Stimulated activated CD8-positive, alpha-beta memory T cell treated with anti-CD3 and anti-CD28 coated beads, Interleukin-4, amount 100 ng/mL, for 1 hour (primary cell): Measurements from ENCODE around the gene ARMH3.
A peak's percentile ranks its signal among the peaks of the same experiment; 100 is the strongest.

Source experiments
- DNase-seq, 2 donors: peaks; one replicate each; pipeline ENCODE4 v3.0.0-alpha.2; 2020; ENCODE audit warnings: low read depth in 2 of 2, low spot score in 1 of 2

ARMH3 gene

DNA sequence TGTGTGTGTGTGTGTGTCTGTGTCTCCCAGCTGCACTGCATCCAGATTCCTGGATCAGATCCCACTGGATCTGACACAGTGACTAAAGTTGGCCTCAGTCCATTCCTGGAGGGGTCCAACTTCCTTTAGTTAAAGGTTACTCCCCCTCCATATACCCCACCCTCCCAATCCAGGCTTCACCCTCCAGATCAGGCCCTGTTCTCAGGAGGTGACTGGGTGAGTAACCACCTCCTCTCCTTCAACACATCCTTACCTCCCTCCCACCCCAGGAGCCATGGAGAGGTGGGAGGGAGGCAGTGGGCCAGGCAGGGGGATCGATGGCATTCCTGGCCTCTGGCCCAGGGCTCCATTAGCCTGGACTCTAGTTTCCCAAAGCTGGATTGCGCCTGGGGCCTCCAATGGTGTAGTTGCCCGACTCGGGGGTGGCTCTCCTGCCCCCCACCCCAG is 223.6 kb downstream of the ARMH3 start:
- no peak for DNase-seq

DNA sequence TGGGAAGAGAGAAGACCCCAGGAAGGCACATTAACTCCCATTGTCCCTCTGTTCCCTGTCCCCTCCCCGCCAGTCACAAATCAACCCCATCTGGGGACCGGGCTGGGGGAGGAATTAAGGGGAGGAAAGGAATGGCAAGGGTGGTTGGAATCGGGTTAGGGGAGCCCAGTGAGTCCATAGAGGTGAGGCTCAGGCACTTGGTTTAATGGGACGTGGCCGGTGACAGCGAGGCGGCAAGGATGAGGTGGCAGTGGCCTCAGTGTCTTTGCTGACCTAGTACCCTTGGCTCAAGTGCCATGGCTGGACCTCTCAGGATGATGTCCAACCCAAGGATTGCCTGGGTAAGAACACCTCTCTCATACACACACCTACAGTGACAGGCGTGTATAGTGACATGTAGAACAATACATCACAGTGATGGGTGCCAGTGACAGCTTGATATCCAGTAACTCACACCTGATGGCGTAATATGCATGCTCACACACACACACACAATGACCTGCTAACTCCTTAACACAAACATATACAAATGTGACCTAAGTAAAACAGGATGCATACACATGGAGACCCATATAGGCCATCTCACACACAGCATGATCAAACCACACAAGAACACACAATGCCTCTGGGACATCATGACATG is 224.7 kb downstream of the ARMH3 start:
- DNase-seq: no peak

DNA sequence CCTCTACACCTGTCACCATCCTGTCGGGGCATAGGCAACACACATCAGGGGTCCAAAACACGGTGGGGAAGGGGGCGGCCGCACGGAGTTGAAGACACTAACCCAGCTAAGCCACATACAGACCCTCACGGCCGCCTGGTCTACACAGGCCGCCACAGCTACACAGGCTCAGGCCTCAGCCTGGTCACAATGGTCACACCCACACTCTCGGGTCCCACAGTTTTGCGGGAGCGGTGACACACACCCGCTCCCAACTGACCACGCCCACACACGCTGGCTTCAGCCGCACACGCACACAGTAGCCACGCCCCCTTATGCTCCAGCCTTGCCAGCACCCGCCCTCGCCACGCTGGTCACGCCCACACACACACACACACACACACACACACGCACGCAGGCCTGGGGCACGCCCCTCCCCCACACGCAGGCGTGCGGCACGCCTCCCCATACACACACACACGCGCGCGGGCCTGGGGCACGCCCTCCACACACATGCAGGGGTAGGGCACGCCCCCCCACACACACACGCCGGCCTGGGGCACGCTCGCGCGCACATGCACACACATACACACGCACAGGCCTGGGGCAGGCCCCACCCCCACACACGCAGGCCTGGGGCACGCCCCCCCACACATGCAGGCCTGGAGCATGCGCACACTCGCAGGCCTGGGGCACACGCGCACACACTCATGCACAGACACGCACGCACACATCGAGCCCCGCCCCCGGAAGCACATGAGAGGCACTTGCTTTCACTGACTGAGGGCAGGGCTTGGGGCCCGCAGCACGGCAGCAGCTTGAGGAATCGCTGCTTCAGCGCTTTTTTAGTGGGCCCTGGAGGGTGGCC is 225.4 kb downstream of the ARMH3 start:
- DNase-seq: peak; percentile 68 to 79

DNA sequence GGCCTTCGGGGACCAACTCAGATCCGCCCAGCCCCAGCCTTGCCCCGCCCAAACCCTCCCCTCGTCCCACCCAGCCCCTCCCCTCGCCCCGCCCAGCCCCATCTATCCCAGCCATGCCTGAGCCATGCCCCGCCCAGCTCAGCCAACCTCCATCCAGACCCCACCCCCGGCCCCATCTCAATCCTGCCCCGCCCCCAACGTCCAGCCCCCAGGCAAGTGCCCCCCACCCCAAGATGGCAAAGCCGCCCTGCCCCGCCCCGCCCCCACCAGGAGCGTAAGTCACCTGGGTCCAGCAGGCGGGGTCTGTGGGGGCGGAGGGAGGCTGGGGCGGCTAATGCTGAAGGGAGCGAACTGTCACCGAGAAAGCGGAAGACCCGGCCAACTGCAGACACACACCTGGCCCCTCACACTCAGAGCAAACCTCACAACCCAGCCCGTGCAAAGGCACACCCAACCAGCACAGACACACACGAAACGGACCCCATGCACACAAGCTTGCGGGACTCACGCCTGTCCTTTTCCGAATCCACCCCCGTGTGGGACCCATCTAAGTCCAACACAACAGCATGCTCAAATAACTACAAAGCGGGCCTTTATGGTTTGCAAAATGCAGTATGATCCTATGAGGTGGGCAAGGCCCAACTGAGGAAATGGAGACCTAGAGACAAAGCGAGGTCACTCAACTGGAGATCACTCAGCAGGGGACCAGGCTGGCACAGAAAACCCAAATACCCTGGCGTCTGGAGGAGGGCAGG is 226.2 kb downstream of the ARMH3 start:
- peak in 1 of 2 donors; percentile 34 for DNase-seq

DNA sequence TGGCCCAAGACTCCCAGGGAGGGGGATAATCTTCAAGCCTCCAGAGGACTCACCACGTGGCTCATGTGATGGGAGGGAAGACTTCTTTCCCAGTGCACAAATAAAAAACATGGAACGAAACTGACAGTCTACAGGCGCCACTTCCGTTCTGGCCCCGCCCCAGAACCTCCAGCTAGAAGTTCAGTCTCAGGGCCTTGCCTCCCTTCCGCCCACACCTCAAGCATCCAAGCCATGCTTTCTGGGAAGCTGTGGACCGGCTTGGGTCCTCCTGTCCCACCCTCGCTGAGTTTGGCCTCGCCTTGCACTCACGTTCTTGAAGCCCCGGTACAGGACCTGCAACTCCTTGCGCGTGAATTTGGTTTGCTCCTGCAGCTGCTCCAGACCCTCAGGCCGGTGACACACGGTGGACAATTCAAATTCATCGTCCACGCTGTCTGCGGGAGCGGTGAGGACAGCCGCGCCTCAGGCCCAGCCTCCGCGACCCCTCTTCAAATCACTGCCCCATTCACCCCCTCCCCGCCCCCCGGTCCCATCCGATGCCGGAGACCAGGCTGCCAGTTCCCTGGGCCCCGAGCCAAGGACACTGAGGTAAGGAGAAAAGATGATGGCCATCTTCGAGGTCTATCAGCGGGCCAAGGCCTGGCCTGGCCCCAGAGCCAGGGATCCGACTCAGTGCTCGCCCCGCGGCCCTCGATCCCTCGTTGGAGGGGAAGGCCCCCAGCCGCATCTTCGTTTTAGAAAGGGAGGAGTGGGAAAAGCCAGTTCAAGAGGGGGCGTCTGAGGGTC is 227.0 kb downstream of the ARMH3 start:
- DNase-seq: no peak

DNA sequence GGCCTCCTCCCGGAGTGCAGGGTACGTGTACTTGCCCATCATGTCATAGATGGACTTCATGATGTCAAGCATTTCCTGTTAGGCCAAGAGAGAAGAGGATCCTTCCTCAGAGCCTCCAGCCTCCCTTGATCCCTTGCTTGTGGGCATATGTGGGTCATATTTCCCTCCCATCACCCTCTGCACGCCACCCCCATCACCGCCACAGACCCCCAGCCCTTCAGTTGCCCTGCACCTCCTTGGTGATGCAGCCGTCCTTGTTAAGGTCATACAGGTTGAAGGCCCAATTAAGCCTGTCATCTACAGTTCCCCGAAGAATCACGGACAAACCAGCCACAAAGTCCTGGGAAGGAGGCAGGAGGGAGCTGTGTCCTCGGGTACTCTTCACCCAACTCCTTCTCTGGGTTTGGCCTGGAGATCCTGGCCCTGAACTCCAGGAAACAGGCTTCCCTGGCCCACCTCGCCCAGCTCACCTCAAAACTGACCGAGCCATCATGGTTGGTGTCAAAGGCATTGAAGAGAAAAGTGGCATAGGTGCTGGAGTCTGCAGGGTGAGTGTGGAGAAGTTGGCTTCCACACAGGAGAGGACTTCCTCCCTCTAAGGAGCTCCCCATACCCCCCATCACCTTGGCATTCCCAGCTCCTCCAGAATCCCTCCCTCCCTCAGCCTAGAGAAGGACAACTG is 227.9 kb downstream of the ARMH3 start:
- no peak for DNase-seq

DNA sequence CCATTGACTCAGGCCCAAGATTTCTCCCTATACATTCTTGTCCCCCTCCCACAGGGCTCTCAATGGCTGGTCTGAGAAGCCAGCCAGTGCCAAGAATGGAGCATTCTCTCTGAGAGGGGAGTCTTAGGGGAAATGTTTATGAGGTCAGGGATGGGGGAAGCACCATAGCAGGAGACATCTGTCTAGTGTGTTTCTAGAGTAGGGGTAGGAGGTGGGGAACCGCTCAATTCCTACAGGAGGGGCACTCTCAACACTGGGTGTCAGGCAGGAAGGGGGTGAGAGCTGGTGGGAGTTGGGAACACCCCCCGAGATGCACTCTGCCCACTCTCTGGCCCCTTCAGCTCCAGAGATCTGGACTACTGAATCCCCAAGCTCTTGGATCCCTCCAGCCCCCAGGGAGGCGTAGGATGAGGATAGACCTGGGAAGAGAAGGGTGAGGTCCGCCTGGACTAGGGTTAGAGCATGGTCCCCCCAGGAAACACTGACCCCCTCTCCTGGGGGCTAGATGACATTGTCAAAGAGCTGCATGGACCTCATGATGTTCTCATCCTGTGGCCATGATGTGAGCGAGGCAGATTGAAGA is 229.0 kb downstream of the ARMH3 start:
- DNase-seq: no peak

DNA sequence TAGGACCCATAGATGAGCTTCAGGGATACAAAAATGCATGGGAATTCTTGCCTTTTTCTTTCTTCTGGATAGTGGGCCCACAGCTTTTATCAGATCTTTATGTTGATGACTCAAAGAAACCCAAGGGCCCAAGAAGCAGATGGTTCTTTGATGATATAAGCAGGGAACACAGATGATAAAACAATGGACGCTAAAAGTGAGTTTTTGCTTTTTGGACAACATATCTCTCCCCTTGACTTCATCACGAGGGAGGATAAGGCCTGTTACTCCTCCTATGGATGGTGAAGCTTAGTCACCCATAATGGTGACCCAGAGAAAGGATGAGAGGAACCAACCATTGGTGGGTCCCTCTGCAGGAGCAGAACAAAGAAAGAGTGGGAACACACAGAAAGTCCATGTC is 231.2 kb downstream of the ARMH3 start:
- no peak for DNase-seq

DNA sequence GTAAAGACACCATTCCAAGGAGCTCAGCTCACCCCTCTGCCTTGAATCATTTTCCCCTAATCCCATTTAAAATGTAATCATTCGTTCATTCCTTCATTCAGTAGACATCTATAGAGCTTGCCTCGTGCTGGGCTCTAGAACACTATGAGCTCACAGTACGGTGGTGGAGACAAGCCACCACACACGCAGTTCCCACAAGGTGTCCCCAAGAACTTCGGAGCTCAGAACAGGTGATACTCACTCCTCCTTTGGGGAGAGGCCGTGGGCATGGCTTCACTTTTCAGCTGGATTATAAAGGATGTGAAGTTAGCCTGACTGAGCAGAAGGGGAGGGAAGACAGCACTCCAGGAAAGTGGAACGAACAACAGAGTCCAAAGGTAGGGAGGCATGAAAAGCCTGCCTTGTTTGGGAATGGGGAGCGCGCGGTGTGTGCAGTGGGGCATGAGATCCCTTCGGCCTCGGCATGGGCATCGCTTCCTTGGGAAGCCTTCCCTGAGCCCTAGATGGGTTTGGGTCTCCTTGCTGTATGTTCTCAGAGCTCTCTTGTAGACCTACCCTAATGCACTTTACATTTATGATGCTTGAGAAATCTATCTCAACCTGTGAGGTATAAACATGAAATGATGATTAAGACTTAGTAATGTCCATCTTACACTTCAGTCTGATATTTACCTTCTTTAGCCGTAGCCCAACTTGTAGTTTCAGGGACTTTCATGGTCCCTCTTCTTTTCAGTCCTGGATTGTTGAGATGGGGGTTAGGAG is 236.9 kb downstream of the ARMH3 start:
- no peak for DNase-seq

DNA sequence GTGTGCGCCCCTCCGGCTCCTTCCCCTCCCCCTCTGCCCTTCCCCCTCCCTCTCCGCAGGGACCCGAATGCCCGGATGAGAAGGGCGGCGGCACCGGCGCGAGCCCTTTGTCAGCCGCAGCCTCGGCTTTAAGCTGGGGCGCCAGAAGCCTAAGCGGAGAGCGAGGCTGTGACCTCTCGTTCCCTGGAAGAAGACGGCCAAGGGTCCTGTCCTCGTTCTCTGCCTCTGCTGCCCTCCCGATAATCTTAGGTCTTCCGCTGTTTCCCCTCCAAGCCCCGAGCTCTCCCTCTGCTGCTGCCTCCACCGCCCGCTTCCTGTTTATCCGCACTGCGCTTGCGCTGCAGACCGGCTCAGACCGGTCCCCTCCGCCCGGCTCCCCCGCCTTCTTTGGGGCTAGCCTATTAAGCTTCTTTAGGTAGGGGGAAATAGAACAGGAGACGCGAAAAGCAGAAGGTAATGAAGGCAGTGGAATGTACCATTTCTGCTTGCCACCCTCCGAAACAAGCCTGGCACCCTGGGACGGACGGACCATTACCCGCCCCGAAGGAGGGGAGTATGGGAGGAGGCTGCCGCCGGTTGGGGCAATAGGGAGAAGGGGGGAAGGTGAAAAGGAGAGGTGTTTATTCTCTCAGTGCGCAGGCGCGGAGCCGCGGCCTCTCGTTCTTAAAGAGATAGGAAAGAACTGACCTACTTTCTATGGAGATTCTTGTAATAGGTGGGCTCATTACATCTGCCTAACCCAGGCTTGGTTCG is 237.7 kb downstream of the ARMH3 start, which contains the start of gene OGA:
OGA (minus strand) TSS at position 326 of the 753 bp plus-strand sequence. CDS start 422 bp downstream, outside the sequence.
- peak; percentile 94 to 97 for DNase-seq

DNA sequence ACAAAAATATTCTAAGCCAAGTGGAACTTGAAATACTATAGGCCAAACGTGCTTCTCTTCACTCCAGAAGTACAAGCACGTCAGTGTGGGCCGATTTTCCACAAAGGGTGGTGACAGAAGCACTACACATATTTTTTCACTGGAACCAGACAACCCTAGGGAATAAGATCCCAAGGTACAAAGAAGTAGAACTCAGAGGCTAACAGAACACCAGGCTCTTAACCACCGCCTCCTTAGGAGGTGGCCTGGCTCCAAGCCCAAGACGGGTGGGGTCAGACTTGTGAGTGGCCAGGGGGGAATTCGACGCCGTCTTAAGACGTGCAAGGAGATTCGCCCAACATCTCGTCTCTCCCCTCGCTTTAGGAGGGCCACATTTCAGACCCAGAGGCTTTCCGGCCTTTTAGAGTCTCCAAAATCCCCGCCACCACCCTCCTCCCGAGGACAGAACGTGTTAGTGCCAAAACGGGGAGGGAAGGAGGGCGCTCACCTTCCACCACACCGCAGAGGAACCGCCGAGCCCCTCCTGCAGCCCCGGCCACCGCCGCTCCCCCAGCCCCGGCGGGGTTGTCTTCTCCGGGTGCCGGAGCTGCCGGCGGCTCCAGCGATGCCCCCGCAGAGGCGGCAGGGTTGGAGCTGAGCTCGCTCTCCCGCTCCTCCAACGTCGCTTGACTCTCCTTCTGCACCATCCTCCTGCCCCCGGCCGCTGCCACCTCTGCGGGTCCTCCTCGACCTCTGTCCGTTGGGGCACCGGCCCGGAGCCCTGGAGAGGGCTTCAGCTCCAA is 238.4 kb downstream of the ARMH3 start:
- DNase-seq: no peak

DNA sequence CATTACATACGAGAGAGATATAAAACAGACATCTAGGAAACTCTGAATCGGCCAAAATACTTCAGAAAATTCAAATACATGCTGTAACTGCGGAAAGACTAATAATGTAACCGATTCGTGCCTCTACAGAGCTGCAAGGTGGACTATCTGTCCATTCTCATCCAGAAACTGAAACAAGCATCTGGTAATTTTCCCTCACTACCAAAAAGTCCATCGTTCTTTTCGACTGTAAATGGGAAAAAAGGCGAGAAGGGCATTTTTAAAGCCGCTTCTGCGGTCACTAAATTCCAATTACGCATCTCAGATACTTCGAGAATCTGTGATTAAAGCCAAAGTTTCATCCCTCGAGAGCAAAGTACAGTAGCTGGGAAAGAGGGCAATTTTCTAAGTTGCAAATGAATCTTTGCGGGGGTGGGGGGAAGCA is 239.0 kb downstream of the ARMH3 start:
- DNase-seq: no peak

DNA sequence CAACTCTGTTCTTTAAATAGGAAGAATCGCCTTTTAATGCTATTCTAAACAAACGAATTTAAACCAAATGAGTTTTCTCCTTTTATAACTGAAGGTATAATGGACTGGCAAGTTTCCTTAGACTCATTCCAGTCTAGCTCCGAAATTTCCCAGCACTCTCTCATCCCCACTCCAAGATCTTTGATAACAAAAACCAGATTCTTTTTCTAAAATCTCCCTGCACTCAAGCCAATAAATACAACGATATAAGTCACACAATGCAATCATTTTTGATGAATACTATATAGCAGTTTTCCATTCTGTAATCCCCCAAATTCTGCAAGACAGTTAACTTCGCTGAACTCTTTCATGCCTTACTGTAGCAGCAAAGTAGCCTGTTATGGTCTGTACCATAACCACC is 239.6 kb downstream of the ARMH3 start:
- no peak for DNase-seq

DNA sequence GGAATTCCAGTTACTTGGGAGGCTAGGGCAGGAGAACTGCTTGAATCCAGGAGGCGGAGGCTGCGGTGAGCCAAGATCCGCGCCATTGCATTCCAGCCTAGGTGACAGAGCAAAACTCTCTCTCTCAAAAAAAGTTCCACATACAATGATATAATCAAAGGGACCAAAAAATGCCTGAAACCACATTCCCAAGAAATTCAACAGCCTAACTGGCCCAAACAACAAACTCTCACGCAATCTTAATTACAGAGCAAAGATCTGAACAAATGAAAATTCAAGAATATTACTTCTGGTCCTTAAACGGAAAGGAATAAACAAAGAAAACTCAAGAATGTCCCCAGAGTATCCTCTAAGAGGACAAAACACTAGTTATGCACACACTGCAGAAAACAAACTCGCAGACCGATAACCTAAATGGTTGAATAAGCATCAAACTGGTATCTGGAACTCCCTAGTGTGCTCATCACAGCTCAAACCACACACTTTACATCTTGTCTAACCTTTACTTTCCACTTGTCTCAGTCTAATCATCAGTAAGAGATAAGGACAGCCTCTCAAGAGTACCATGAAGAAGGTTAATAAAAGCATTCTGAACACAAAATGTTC is 241.4 kb downstream of the ARMH3 start:
- DNase-seq: no peak

DNA sequence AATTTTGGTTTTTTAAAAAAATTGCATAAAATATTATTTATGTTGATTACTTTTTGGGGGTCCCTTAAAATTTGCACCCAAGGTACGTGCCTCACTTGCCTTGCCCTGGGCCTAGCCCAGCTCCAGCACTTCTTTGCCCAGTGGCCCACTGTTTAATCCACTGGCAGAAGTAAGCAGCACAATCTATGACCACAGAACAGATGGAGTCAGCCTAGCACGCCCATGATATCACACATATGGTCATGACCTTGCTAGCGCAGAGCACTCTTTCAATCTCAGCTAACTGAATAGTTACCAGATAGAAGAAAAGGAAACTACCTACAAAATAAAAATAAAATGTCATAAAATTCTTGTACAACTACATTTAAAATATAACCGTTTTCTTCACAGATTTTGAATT is 243.4 kb downstream of the ARMH3 start:
- DNase-seq: no peak

DNA sequence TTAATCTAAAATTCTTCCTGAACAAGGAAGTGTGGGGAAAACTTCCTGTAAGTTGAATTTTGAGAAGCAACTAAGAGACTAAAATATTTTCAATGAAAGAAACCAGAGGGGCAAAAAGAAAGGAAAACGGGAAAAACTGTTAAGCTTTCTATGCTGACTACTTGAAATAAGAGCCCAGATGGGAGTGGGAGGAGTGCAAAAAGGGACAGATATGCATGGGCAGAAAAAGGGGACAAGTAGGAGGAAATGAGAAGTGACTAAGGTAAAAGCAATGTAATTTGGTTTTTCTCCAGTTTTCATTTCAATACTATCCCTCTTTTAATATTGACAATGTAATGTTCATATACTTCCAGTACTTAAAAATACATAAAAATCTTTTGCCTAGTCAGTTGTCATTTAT is 248.8 kb downstream of the ARMH3 start:
- DNase-seq: no peak

DNA sequence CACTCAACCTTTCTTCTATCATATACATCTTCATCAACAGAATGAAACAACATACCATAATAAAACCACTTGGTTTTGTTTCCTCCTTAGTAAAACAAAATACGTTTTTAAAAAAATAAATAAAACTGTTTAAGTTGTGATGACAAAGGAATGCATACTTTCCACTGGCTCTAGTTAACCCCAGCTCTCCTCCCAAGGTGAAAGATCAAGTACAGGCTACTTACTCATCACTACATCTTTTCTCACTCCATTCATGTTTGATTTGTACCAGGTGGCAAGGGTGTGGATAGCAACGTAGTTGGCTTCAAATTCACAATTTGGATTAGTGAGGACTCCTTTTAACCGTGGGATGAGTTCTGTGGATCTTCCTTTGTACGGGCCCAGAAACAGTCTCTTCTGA is 252.5 kb downstream of the ARMH3 start:
- DNase-seq: no peak
